SKM-1 (cell line): ENCODE results near the gene SDR42E2.
"Not testable (repeated sequence)": the region's sequence is repeated elsewhere in the genome, so short reads cannot be mapped to it uniquely, and the experiment has no call there.

ENCODE experiments used
- DNase-seq: peaks from one replicate; lab custom pipeline; 2025; ENCODE audit not compliant: unreplicated experiment; lab: John Stamatoyannopoulos, UW

The SDR42E2 gene

GRCh38 chr16:22190776-22191531 lies 28.6 kb downstream of the SDR42E2 start:
- DNase-seq = peak; percentile 99

GRCh38 chr16:22191532-22192260 lies 29.4 kb downstream of the SDR42E2 start:
- no peak for DNase-seq

DNA sequence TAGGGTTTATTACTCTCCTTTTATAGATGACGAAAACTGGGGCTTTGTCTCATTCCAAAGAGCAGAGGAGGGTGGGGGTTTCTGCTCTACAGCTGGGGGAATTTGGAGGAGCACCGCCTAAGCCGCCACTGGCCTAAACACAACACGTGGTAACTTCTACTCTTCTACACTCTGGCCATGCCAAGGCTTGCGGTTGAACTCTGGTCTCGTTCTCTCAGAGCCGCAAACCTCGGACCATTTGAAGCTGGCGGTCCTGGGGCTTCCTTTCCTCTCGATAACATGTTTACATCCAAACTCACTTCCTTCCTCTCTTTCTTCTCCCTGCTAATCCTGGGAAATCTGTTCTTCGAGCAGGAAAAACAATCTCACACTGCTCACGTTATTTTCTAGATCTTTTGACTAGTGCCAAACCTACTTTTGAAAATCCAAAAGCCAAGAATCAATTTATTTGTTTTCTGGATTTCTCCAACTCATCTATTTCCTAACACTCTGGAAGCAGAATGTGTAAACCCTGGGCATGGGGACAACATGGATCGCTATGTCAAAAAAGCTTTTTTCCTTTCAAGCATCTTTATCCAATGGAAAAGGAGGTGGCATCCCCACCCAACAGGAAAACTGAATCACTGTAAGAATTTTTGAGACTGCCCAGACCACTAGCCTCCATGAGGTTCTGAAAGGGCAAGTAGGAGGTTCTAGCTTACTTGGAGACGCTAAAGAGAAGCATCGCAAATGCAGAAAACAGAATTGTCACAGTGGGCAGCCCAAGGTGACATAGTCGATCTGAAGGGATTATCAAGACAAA lies 30.2 kb downstream of the SDR42E2 start:
- peak; percentile 86 for DNase-seq

- no peak for DNase-seq
Observed at GRCh38 chr16:22193063-22193411, 30.7 kb downstream of the SDR42E2 start.

GRCh38 chr16:22194707-22195444 lies 32.6 kb downstream of the SDR42E2 start:
- DNase-seq = no peak

GRCh38 chr16:22195445-22195694 lies 33.1 kb downstream of the SDR42E2 start:
- no peak for DNase-seq

GRCh38 chr16:22195695-22196558 lies 33.6 kb downstream of the SDR42E2 start:
- peak; percentile 71 for DNase-seq

DNA sequence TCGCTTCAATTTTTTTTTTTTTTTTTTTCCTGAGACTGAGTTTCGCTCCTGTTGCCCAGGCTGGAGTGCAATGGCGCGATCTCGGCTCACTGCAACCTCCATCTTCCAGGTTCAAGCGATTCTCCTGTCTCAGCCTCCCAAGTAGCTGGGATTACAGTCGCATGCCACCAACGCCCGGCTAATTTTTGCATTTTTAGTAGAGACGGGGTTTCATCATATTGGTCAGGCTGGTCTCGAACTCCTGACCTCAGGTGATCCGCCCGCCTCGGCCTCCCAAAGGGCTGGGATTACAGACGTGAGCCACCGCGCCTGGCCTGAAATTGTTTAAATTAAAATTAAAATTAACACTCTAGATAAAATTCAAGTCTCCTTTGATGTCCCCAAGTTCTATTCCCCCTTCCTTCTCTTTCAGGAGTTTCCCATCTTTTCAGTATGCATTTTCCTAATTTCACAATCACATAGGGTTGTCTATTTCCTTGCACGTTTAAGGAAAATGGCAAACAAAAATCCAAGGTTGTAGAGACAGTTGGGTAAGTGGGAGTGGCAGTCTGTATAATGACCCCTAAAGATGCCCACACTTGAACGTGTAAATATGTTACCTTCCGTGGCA lies 34.4 kb downstream of the SDR42E2 start:
- DNase-seq = not testable (repeated sequence)

DNA sequence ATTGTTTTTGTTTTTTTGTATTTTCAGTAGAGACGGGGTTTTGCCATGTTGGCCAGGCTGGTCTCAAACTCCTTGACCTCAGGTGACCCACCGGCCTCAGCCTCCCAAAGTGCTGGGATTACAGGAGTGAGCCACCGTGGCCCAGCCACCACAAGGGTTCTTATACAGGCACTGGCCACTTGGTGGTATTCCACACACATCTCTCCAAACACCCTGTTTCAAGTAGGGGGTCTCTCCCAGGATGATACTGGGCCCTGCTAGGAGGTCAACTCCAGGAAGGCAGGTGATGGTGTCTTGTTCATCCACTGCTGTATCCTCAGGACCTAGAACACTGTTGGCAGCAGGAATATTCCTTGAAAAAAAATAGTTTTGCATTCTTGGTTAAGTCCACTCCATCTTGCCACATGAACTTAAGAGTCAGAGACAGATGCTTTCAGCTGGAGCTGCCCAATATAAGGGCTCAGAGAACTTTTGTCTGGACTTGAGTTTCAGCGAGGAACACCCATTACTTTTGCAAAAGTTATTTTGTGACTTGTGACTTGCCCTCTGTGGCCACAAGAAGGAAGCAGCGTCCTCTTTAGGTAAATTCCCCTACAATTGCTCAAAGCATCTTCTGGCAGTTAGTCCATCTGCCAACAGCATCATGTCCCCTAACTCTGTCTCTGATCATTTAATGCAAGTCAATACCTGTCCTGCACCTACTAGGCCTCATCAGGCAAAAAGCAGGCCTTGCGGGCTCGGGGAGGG lies 36.4 kb downstream of the SDR42E2 start:
- DNase-seq = peak; percentile 11

DNA sequence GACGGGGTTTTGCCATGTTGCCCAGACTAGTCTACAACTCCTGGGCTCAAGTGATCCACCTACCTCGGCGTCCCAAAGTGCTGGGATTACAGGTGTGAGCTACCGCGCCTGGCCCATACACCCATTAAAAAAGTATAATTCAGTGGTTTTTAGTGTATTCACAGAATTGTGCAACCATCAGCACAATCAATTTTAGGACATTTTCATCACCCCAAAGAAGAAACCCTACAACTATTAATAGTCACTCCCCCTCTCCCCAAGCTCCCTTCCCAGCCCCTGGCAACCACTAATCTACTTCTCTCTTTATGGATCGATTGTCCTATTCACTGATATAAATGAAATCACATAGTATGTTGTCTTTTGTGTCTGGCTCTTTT lies 39.9 kb downstream of the SDR42E2 start:
- no peak for DNase-seq

DNA sequence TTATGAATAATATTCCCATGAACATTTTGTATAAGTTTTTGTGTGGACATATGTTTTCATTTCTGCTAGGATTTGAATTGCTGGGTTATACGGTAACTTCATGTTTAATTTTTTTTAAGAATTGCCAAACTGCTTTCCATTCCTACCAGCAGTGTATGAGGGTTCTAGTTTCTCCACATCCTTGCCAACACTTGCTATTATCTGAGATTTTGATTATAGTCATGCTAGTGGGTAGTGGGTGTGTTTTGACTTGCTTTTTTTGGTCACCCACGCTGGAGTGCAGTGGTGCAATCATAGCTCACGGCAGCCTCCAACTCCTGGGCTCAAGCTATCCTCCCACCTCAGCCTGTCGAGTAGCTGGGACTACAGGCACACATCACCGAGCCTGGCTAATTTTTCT lies 40.8 kb downstream of the SDR42E2 start:
- DNase-seq = no peak

DNA sequence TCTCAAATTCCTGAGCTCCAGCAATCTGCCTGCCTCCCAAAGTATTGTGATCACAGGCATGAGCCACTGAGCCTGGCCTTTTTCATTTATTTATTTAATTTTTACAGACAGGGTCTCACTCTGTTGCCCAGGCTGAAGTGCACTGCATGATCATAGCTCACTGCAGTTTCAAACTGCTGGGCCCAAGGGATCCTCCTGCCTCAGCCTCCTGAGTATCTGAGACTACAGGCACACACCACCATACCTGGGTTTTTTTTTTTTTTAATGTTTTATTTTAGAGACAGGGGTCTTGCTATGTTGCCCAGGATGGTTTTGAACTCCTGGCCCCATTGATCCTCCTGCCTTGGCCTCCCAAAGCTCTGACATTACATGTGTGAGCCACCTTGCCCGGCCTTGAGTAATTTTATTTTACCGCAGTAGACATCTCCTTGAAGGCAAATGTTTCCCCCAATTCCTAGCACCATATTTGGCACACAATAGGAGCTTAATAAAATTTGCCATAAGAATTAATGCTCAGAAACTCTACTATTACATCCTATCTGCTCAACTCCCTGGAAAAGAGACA lies 41.9 kb downstream of the SDR42E2 start:
- no peak for DNase-seq

DNA sequence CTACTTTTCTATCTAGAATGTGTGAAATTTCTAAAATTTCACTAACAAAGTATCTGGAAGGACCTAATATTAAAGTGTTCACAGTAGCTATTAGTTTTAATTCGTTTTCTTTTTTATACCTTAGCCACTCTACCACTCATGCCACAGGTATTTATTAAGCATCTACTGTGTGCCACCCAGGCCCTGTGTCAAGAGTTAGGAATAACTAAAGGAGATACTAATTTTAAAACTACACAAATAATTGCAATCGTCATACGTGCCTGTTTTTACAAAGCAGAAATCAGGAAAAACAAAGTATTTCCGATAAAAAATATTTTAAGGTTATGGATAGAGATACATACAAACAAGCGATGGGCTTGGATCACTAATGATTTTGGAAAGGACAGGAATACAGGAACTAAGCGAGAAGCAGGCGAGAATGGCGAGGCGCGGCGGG lies 43.3 kb downstream of the SDR42E2 start:
- no peak for DNase-seq

GRCh38 chr16:22206013-22206841 lies 43.9 kb downstream of the SDR42E2 start, which contains the start of gene EEF2K:
EEF2K (plus strand) TSS chr16:22206278; CDS start chr16:22225730, 19,452 bp downstream.
- peak; percentile 90 for DNase-seq

- DNase-seq = peak; percentile 18
Observed at GRCh38 chr16:22206842-22207714, 44.8 kb downstream of the SDR42E2 start.

- no peak for DNase-seq
Observed at GRCh38 chr16:22207715-22208360, 45.5 kb downstream of the SDR42E2 start.
